Keratinocyte (primary cell): Measurements from ENCODE around the gene L3MBTL4. TPM values are rescaled to one million over a fixed set of nuclear protein-coding genes. Genes with fewer than 3 reads are reported as not detected.

Experiments
- DNase-seq: peaks from one replicate; pipeline ENCODE4 v3.0.0-alpha.2; 2011; ENCODE audit warnings: low read depth, missing footprints, low spot score
- FAIRE-seq: peaks from 2 replicates; lab custom pipeline; 2011; peaks lifted over from hg19 to GRCh38; lab: Jason Lieb, UNC
- H2AFZ ChIP-seq: 2 replicates; pipeline ENCODE4 v1.6.0; 2012; ENCODE audit warnings: low read length, control low read depth, inconsistent platforms; ENCODE audit not compliant: control insufficient read depth
- H3K27ac ChIP-seq: 2 replicates; pipeline ENCODE4 v1.5.1; 2011; ENCODE audit warnings: low read length; ENCODE audit not compliant: control insufficient read depth, insufficient read depth
- H3K27me3 ChIP-seq: 3 replicates; pipeline ENCODE4 v1.6.0; 2011; ENCODE audit warnings: low read length; ENCODE audit not compliant: control insufficient read depth, insufficient read depth; ENCODE audit errors: extremely low read depth
- H3K36me3 ChIP-seq, 2 experiments: 2 replicates in 1 of 2; 3 replicates in 1 of 2; pipeline ENCODE4 v1.5.1; 2011; ENCODE audit warnings: low read length in 2 of 2, mild to moderate bottlenecking in 1 of 2; ENCODE audit not compliant: control insufficient read depth in 2 of 2, insufficient read depth in 2 of 2; ENCODE audit errors: extremely low read depth in 1 of 2
- H3K4me1 ChIP-seq: 3 replicates; pipeline ENCODE4 v1.5.1; 2011; ENCODE audit warnings: low read length; ENCODE audit not compliant: control insufficient read depth, insufficient read depth; ENCODE audit errors: extremely low read depth
- H3K4me2 ChIP-seq: 3 replicates; pipeline ENCODE4 v1.6.0; 2011; ENCODE audit warnings: low read depth, low read length; ENCODE audit not compliant: control insufficient read depth, insufficient read depth; ENCODE audit errors: extremely low read depth
- H3K4me3 ChIP-seq, 3 experiments: fragments of 200-600 bp in 1 of 3; sonication (generic) in 1 of 3; 2 replicates in 2 of 3; 3 replicates in 1 of 3; pipeline ENCODE4 v1.5.1; 2011 to 2016; ENCODE audit warnings: low read length in 3 of 3, mild to moderate bottlenecking in 3 of 3, control low read depth in 2 of 3, inconsistent platforms in 1 of 3, low read depth in 1 of 3, mixed read lengths in 1 of 3, mixed run types in 1 of 3, moderate library complexity in 1 of 3; ENCODE audit not compliant: control insufficient read depth in 2 of 3, insufficient read depth in 2 of 3; ENCODE audit errors: extremely low read depth in 1 of 3
- H3K79me2 ChIP-seq: 2 replicates; pipeline ENCODE4 v1.6.0; 2012; ENCODE audit warnings: low read length; ENCODE audit not compliant: control insufficient read depth, insufficient read depth
- H3K9ac ChIP-seq: 3 replicates; pipeline ENCODE4 v1.6.0; 2011; ENCODE audit warnings: low read length; ENCODE audit not compliant: control insufficient read depth, insufficient read depth; ENCODE audit errors: extremely low read depth
- H3K9me1 ChIP-seq: 3 replicates; pipeline ENCODE4 v1.6.0; 2011; ENCODE audit warnings: low read length; ENCODE audit not compliant: control insufficient read depth, insufficient read depth; ENCODE audit errors: extremely low read depth
- H3K9me3 ChIP-seq: 2 replicates; pipeline ENCODE4 v1.5.1; 2012; ENCODE audit warnings: low read depth, low read length; ENCODE audit not compliant: control insufficient read depth
- H4K20me1 ChIP-seq: 3 replicates; pipeline ENCODE4 v1.6.0; 2011; ENCODE audit warnings: low read length; ENCODE audit not compliant: control insufficient read depth, insufficient read depth; ENCODE audit errors: extremely low read depth
- CTCF ChIP-seq, 3 experiments: IDR thresholded peaks in 1 of 3; conservative IDR thresholded peaks in 1 of 3; optimal IDR thresholded peaks in 1 of 3; 2 replicates in 2 of 3; 3 replicates in 1 of 3; pipeline versions ENCODE3 to v1.5.1; 2011; ENCODE audit warnings: low read length in 3 of 3, mild to moderate bottlenecking in 3 of 3, moderate library complexity in 2 of 3, control low read depth in 1 of 3, inconsistent platforms in 1 of 3; ENCODE audit not compliant: insufficient read depth in 2 of 3; ENCODE audit errors: extremely low read depth in 1 of 3
- EZH2 ChIP-seq: IDR thresholded peaks from one replicate; pipeline ENCODE4 v1.6.1; 2012; ENCODE audit warnings: inconsistent platforms, mild to moderate bottlenecking, low read length, moderate library complexity
- dilution Hi-C: fragments of 300-500 bp; cut with MboI; formaldehyde crosslinking; loops from one replicate; pipeline ENCODE4 v1.7.0; 2020; ENCODE audit warnings: low sequenced_read_pairs; ENCODE audit not compliant: extremely low pct_ligation_motif_present
- polyA plus RNA-seq, 5 experiments: library from polyadenylated mRNA; depleted of rRNA in 3 of 5; stranded (reverse) in 3 of 5; stranded (forward) in 1 of 5; unstranded in 1 of 5; fragments of >200 nt; gene quantifications; 1 replicate in 1 of 5; 2 replicates in 3 of 5; 3 replicates in 1 of 5; pipeline versions ENCODE4 v1.2.1 to v1.2.3, GENCODE V29; 2011 to 2012; ENCODE audit warnings: missing spikeins in 2 of 5, low read depth in 1 of 5, low replicate concordance in 1 of 5

Gene L3MBTL4
- polyA plus RNA-seq, 1 donor (not counting 4 experiments of a cell fraction or from before 2014, with no cell fraction given) = 0.17 TPM

GRCh38 chr18:6018671-6019070 lies 396.0 kb downstream of the L3MBTL4 start:
- Histone ChIP-seq H3K36me3 (no peaks in the 10 kb centered on the region), H4K20me1 (no peaks in the 10 kb centered on the region), H3K9ac (no peak overlapping the region), H3K4me1 (no peaks in the 10 kb centered on the region), H3K4me2 (no peak overlapping the region), H3K27me3 (no peaks in the 10 kb centered on the region), H3K4me3 (no peak overlapping the region), H3K27ac (no peak overlapping the region), H3K9me1 (no peaks in the 10 kb centered on the region), H3K79me2 (no peaks in the 10 kb centered on the region), H2AFZ (no peak overlapping the region), H3K9me3 (no peaks in the 10 kb centered on the region)
- DNase-seq (no peak), FAIRE-seq (no peak)
- dilution Hi-C loops = no loop called here
- no peak for TF ChIP-seq EZH2
- no peak for TF ChIP-seq CTCF (optimal IDR thresholded peaks at IDR 0.05 in 1 of 3, IDR thresholded peaks at IDR 0.05 in 1 of 3, conservative IDR thresholded peaks at IDR 0.05 in 1 of 3; ENCODE audit: extremely low read depth in 1 of 3, insufficient read depth in 2 of 3, low read length in 3 of 3)

- DNase-seq (no peak), FAIRE-seq (no peak)
- Histone ChIP-seq H3K9ac (no peak overlapping the region), H3K36me3 (no peaks in the 10 kb centered on the region), H4K20me1 (no peaks in the 10 kb centered on the region), H3K9me3 (no peaks in the 10 kb centered on the region), H3K4me1 (no peaks in the 10 kb centered on the region), H3K9me1 (no peaks in the 10 kb centered on the region), H3K4me3 (no peak overlapping the region), H3K79me2 (no peaks in the 10 kb centered on the region), H3K27ac (no peak overlapping the region), H3K27me3 (no peaks in the 10 kb centered on the region), H3K4me2 (no peak overlapping the region), H2AFZ (no peak overlapping the region)
- no peak for TF ChIP-seq EZH2
- TF ChIP-seq CTCF (optimal IDR thresholded peaks at IDR 0.05 in 1 of 3, IDR thresholded peaks at IDR 0.05 in 1 of 3, conservative IDR thresholded peaks at IDR 0.05 in 1 of 3; ENCODE audit: extremely low read depth in 1 of 3, insufficient read depth in 2 of 3, low read length in 3 of 3) = no peak
- dilution Hi-C loops = no loop called here
Observed at GRCh38 chr18:6017171-6017570, 397.5 kb downstream of the L3MBTL4 start.
